CD4-positive, alpha-beta T cell (primary cell): ENCODE results near the gene KCNJ6. TPM values are rescaled to one million over a fixed set of nuclear protein-coding genes. Genes with fewer than 3 reads are reported as not detected.

Source experiments
- ATAC-seq: fragments of 200-7000 bp; cut with Tn5 transposase; one replicate; pipeline ENCODE4 v1.10.0; 2022; ENCODE audit warnings: mild to moderate bottlenecking; ENCODE audit not compliant: poor library complexity
- CTCF ChIA-PET: fragments of 350-600 bp; sonication (Branson Sonifier 250); formaldehyde crosslinking; loops from one replicate; lab custom pipeline; 2021; ENCODE audit warnings: antibody characterized with exemption, inconsistent platforms; lab: Charles Lee
- POLR2A ChIA-PET: fragments of 350-600 bp; sonication (Branson Sonifier 250); formaldehyde crosslinking; loops from one replicate; lab custom pipeline; 2021; ENCODE audit warnings: antibody characterized with exemption, inconsistent platforms; lab: Charles Lee
- DNase-seq, 14 experiments: peaks; one replicate each; pipeline ENCODE4 v3.0.0-alpha.2; 2013 to 2020; ENCODE audit warnings: mixed read lengths in 2 of 14
- H3K27ac ChIP-seq, 2 donors: one replicate each; pipeline versions ENCODE4 v1.5.1 to v1.7.0; 2013; ENCODE audit warnings: low read length in 2 of 2, low read depth in 1 of 2, mild to moderate bottlenecking in 1 of 2
- H3K27me3 ChIP-seq, 2 experiments: 1 replicate in 1 of 2; 2 replicates in 1 of 2; pipeline versions ENCODE4 v1.6.1 to v1.7.0; 2013; ENCODE audit warnings: low read length in 2 of 2, control low read depth in 1 of 2, mild to moderate bottlenecking in 1 of 2, moderate library complexity in 1 of 2; ENCODE audit not compliant: insufficient read depth in 2 of 2, control insufficient read depth in 1 of 2
- H3K36me3 ChIP-seq: one replicate; pipeline ENCODE4 v1.6.1; 2013; ENCODE audit warnings: low read length, control low read depth; ENCODE audit not compliant: insufficient read depth
- H3K4me1 ChIP-seq: one replicate; pipeline ENCODE4 v1.6.1; 2013; ENCODE audit warnings: low read length, control low read depth; ENCODE audit not compliant: insufficient read depth
- H3K4me3 ChIP-seq: one replicate; pipeline ENCODE4 v1.5.1; 2013; ENCODE audit warnings: mild to moderate bottlenecking, low read length, moderate library complexity
- H3K9me3 ChIP-seq, 2 experiments: 1 replicate in 1 of 2; 2 replicates in 1 of 2; pipeline versions ENCODE4 v1.6.1 to v1.7.0; 2013; ENCODE audit warnings: low read length in 2 of 2, mild to moderate bottlenecking in 2 of 2, control low read depth in 1 of 2, moderate library complexity in 1 of 2; ENCODE audit not compliant: control insufficient read depth in 1 of 2, insufficient read depth in 1 of 2
- H3K27ac Mint-ChIP-seq: one replicate; pipeline ENCODE4 v1.8.0; 2020; ENCODE audit warnings: mixed read lengths
- H3K27me3 Mint-ChIP-seq: one replicate; pipeline ENCODE4 v1.8.0; 2021; ENCODE audit warnings: mixed read lengths
- H3K36me3 Mint-ChIP-seq: one replicate; pipeline ENCODE4 v1.8.0; 2021; ENCODE audit warnings: low read depth, mixed read lengths
- H3K4me1 Mint-ChIP-seq: one replicate; pipeline ENCODE4 v1.8.0; 2021; ENCODE audit warnings: low read depth, mixed read lengths
- H3K4me3 Mint-ChIP-seq: one replicate; pipeline ENCODE4 v1.8.0; 2020; ENCODE audit warnings: mild to moderate bottlenecking, mixed read lengths
- H3K9me3 Mint-ChIP-seq: one replicate; pipeline ENCODE4 v1.8.0; 2020; ENCODE audit warnings: mixed read lengths
- intact Hi-C, 2 experiments: fragments of 100-400 bp; cut with DNase I in 1 of 2; cut with micrococcal nuclease in 1 of 2; formaldehyde crosslinking; loops; one replicate each; pipeline versions ENCODE4 v1.15.1 to v1.9.0; 2023 to 2025; cut with DNase I, micrococcal nuclease
- total RNA-seq, 174 experiments: library from RNA in 2 of 174; stranded (reverse) in 2 of 174; gene quantifications; one replicate each; pipeline ENCODE4 v1.2.3 and lab custom pipeline; 2021 to 2026
- TF ChIP-seq, protein P1 (sequence below): fragments of 200-600 bp; IDR thresholded peaks from one replicate; pipeline ENCODE4 v1.8.0; 2022; ENCODE audit warnings: antibody characterized with exemption, mild to moderate bottlenecking

Gene KCNJ6
- total RNA-seq, 2 experiments from 2014 or later: not detected

DNA sequence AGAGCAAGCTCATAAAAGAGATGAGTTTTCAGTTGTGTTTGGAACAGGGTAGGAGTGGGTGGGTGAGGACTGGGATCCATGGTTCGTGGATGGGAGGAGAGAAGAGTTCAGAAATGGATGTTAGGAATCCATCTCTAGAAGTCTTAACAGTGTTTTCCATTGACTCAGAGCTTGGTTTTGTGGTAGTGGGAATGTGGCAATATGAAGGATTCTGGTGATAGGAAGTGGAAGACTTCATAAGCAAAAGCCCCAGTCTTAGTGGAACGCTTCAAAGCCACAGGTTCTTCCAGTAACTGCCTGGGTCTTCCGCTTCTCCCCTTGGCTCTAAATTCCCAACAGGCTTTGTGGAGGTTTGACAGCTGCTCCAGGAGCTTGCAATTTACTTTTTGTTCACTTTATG is 167.9 kb downstream of the KCNJ6 start:
- DNase-seq (no peak), ATAC-seq (no peak)
- H3K27me3 Mint-ChIP-seq: peaks cover 49% of the 10 kb centered on the region
- Histone ChIP-seq H3K4me1 (no peaks in the 10 kb centered on the region), H3K27me3 (peaks cover 0 to 5% of the 10 kb centered on the region in 2 experiments), H3K4me3 (no peak overlapping the region), H3K9me3 (no peaks in the 10 kb centered on the region), H3K36me3 (no peaks in the 10 kb centered on the region), H3K27ac (no peak overlapping the region)
- TF ChIP-seq, protein P1, sequence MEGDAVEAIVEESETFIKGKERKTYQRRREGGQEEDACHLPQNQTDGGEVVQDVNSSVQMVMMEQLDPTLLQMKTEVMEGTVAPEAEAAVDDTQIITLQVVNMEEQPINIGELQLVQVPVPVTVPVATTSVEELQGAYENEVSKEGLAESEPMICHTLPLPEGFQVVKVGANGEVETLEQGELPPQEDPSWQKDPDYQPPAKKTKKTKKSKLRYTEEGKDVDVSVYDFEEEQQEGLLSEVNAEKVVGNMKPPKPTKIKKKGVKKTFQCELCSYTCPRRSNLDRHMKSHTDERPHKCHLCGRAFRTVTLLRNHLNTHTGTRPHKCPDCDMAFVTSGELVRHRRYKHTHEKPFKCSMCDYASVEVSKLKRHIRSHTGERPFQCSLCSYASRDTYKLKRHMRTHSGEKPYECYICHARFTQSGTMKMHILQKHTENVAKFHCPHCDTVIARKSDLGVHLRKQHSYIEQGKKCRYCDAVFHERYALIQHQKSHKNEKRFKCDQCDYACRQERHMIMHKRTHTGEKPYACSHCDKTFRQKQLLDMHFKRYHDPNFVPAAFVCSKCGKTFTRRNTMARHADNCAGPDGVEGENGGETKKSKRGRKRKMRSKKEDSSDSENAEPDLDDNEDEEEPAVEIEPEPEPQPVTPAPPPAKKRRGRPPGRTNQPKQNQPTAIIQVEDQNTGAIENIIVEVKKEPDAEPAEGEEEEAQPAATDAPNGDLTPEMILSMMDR: no peak
- no peaks in the 10 kb centered on the region for H3K36me3 Mint-ChIP-seq
- no peak overlapping the region for H3K4me3 Mint-ChIP-seq
- H3K9me3 Mint-ChIP-seq: no peaks in the 10 kb centered on the region
- ChIA-PET CTCF (no interaction called here), POLR2A (no interaction called here)
- H3K27ac Mint-ChIP-seq: no peak overlapping the region
- intact Hi-C loops: no loop called here
- no peaks in the 10 kb centered on the region for H3K4me1 Mint-ChIP-seq

DNA sequence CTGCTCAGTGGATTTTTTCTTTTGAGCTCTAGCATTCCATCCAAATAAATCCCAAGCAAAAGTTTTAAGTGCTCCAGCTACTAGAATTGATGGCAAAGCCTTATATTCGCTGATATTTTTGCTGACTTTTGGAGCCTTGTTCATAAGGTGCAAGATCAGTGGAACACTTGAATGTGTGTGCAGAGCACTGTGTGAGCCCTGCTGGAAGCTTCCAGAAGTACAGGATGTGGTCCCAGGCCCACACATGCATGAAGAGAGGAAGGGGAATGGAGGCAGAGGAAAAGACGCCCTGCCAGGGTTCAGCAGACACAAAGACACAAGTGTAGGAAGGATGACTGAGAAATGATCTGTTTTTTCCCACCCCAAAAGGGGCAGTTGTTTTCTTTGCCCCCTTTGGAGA is 169.4 kb downstream of the KCNJ6 start:
- Histone ChIP-seq H3K27ac (no peak overlapping the region), H3K4me3 (no peak overlapping the region), H3K27me3 (peaks cover 0 to 8% of the 10 kb centered on the region in 2 experiments), H3K9me3 (no peaks in the 10 kb centered on the region), H3K4me1 (no peaks in the 10 kb centered on the region), H3K36me3 (no peaks in the 10 kb centered on the region)
- POLR2A ChIA-PET: no interaction called here
- ATAC-seq: no peak
- intact Hi-C loops: no loop called here
- TF ChIP-seq, protein P1: no peak
- no peak overlapping the region for H3K27ac Mint-ChIP-seq
- no peak overlapping the region for H3K4me3 Mint-ChIP-seq
- H3K36me3 Mint-ChIP-seq: no peaks in the 10 kb centered on the region
- CTCF ChIA-PET: no interaction called here
- H3K4me1 Mint-ChIP-seq: no peaks in the 10 kb centered on the region
- peaks cover 48% of the 10 kb centered on the region for H3K27me3 Mint-ChIP-seq
- H3K9me3 Mint-ChIP-seq: no peaks in the 10 kb centered on the region
- DNase-seq: no peak

DNA sequence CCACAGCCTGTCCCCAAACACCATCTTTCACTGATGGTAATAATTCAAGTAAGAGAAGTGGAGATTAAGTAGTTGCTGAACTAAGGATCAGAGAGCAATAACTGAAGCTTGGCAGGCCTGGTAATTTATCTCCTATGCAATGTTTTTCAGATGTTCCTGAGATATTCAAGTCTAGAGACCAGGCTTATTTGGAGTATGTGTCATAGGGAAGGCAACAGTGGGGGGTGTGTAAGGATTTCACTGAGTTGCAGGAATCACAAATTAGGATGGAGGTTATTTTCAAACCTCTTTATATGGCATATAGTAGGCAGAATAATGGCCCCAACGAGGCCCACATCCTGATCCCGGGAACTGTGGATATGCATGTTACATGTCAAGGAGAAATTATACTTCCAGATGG is 171.7 kb downstream of the KCNJ6 start:
- Mint-ChIP-seq H3K4me1 (no peaks in the 10 kb centered on the region), H3K27ac (no peak overlapping the region), H3K9me3 (no peaks in the 10 kb centered on the region), H3K4me3 (no peak overlapping the region), H3K36me3 (no peaks in the 10 kb centered on the region), H3K27me3 (peaks cover 41% of the 10 kb centered on the region)
- Histone ChIP-seq H3K4me1 (no peaks in the 10 kb centered on the region), H3K27ac (no peak overlapping the region), H3K9me3 (no peaks in the 10 kb centered on the region), H3K36me3 (no peaks in the 10 kb centered on the region), H3K27me3 (peaks cover 0 to 7% of the 10 kb centered on the region in 2 experiments), H3K4me3 (no peak overlapping the region)
- CTCF ChIA-PET: no interaction called here
- TF ChIP-seq, protein P1: no peak
- DNase-seq (no peak), ATAC-seq (no peak)
- POLR2A ChIA-PET: no interaction called here
- intact Hi-C loops: no loop called here
